Upper lobe of right lung (tissue), 1 donor: ENCODE measurements around the gene SEC61B. TPM values are rescaled to one million over a fixed set of nuclear protein-coding genes. Genes with fewer than 3 reads are reported as not detected.
"Not testable (repeated sequence)": the region's sequence is repeated elsewhere in the genome, so short reads cannot be mapped to it uniquely, and the experiment has no call there.

Experiments used
- ATAC-seq: fragments of 200-7000 bp; cut with Tn5 transposase; one replicate; pipeline ENCODE4 v1.9.1; 2020; ENCODE audit warnings: mild to moderate bottlenecking, moderate library complexity
- DNase-seq: peaks from one replicate; pipeline ENCODE4 v3.0.0-alpha.2; 2020
- H3K27ac ChIP-seq: fragments of 200-600 bp; one replicate; pipeline ENCODE4 v1.8.0; 2022
- H3K27me3 ChIP-seq: fragments of 200-600 bp; one replicate; pipeline ENCODE4 v1.8.0; 2022; ENCODE audit warnings: mild to moderate bottlenecking
- H3K36me3 ChIP-seq: fragments of 200-600 bp; one replicate; pipeline ENCODE4 v1.8.0; 2022
- H3K4me1 ChIP-seq: fragments of 200-600 bp; one replicate; pipeline ENCODE4 v1.8.0; 2022
- H3K4me3 ChIP-seq: fragments of 200-600 bp; one replicate; pipeline ENCODE4 v1.8.0; 2022; ENCODE audit warnings: mild to moderate bottlenecking
- H3K9me3 ChIP-seq: fragments of 200-600 bp; one replicate; pipeline ENCODE4 v1.8.0; 2022
- CTCF ChIP-seq: fragments of 200-600 bp; IDR thresholded peaks from one replicate; pipeline ENCODE4 v1.8.0; 2022; ENCODE audit warnings: antibody characterized with exemption
- intact Hi-C: fragments of 100-400 bp; cut with DNase I; formaldehyde crosslinking; loops from one replicate; pipeline ENCODE4 v1.11.0; 2022
- total RNA-seq: library from RNA; stranded (reverse); fragmentation: NEBNext Ultra II Directional; extraction: Animal tissue kit (Norgen Biotek cat#: 25700); gene quantifications from one replicate; pipeline ENCODE4 v1.2.1, GENCODE V29; 2021
- donor health status: DM: no; HTN: yes; CAD: no; lungs with severe emphysema.

The SEC61B gene
- total RNA-seq, 1 donor from 2014 or later: 116 TPM

GRCh38 chr9:99231711-99232110, 9.6 kb downstream of the SEC61B start:
- ATAC-seq: peak; percentile 60
- Histone ChIP-seq H3K27me3 (no peaks in the 10 kb centered on the region), H3K9me3 (no peaks in the 10 kb centered on the region), H3K4me1 (no peaks in the 10 kb centered on the region), H3K27ac (no peak overlapping the region), H3K4me3 (no peak overlapping the region), H3K36me3 (peaks cover 65% of the 10 kb centered on the region)
- peak; percentile 44 for TF ChIP-seq CTCF
- DNase-seq: no peak
- intact Hi-C loops: no loop called here

GRCh38 chr9:99234618-99235017, 12.5 kb downstream of the SEC61B start:
- no peak for TF ChIP-seq CTCF
- no peak for DNase-seq
- intact Hi-C loops: no loop called here

GRCh38 chr9:99235069-99235468, 13.0 kb downstream of the SEC61B start:
- H3K4me3 ChIP-seq: no peak overlapping the region
- ATAC-seq (no peak), DNase-seq (no peak)
- H3K9me3 ChIP-seq: no peaks in the 10 kb centered on the region
- no peak overlapping the region for H3K27ac ChIP-seq
- TF ChIP-seq CTCF: no peak
- intact Hi-C loops: no loop called here
- peaks cover 54% of the 10 kb centered on the region for H3K36me3 ChIP-seq
- no peaks in the 10 kb centered on the region for H3K27me3 ChIP-seq
- no peaks in the 10 kb centered on the region for H3K4me1 ChIP-seq

More at GRCh38 chr9:99234618-99235017, 12.5 kb downstream of the SEC61B start:
- no peak overlapping the region for H3K4me3 ChIP-seq
- H3K36me3 ChIP-seq: peaks cover 58% of the 10 kb centered on the region
- no peak overlapping the region for H3K27ac ChIP-seq
- no peaks in the 10 kb centered on the region for H3K4me1 ChIP-seq
- no peaks in the 10 kb centered on the region for H3K9me3 ChIP-seq
- no peak for ATAC-seq
- H3K27me3 ChIP-seq: no peaks in the 10 kb centered on the region

GRCh38 chr9:99235926-99236634, 14.0 kb downstream of the SEC61B start:
- Histone ChIP-seq H3K36me3 (peaks cover 44% of the 10 kb centered on the region), H3K4me3 (no peak overlapping the region), H3K27me3 (no peaks in the 10 kb centered on the region), H3K4me1 (no peaks in the 10 kb centered on the region), H3K9me3 (no peaks in the 10 kb centered on the region), H3K27ac (no peak overlapping the region)
- ATAC-seq: no peak
- DNase-seq: no peak
- intact Hi-C loops: no loop called here
- TF ChIP-seq CTCF: no peak

- no peak for TF ChIP-seq CTCF
- peaks cover 31% of the 10 kb centered on the region for H3K36me3 ChIP-seq
Measured at GRCh38 chr9:99237356-99237755, 15.3 kb downstream of the SEC61B start.

GRCh38 chr9:99237849-99238248, 15.8 kb downstream of the SEC61B start:
- ATAC-seq, intact Hi-C loops, H3K27ac ChIP-seq, DNase-seq, H3K4me3 ChIP-seq, H3K9me3 ChIP-seq, H3K4me1 ChIP-seq, H3K27me3 ChIP-seq: not testable (repeated sequence)
- H3K36me3 ChIP-seq: peaks cover 26% of the 10 kb centered on the region

More at GRCh38 chr9:99237356-99237755, 15.3 kb downstream of the SEC61B start:
- no peak for DNase-seq
- Histone ChIP-seq H3K4me1 (no peaks in the 10 kb centered on the region), H3K9me3 (no peaks in the 10 kb centered on the region), H3K4me3 (no peak overlapping the region), H3K27ac (no peak overlapping the region), H3K27me3 (no peaks in the 10 kb centered on the region)
- intact Hi-C loops: no loop called here
- no peak for ATAC-seq
